Omental fat pad (tissue), 4 donors: Measurements from ENCODE around the gene METTL17. TPM values are rescaled to one million over a fixed set of nuclear protein-coding genes. Genes with fewer than 3 reads are reported as not detected.

Experiments used
- ATAC-seq: fragments of 150-250 bp; one replicate; pipeline ENCODE4 v1.9.1; 2016; ENCODE audit warnings: mild to moderate bottlenecking, moderate library complexity; ENCODE audit not compliant: low FRiP score
- DNase-seq: peaks from one replicate; pipeline ENCODE4 v3.0.0-alpha.2; 2019; ENCODE audit warnings: low spot score
- CTCF ChIP-seq, 3 donors: fragments of 450-650 bp; IDR thresholded peaks; one replicate each; pipeline ENCODE4 v1.5.1; 2016 to 2017; ENCODE audit warnings: antibody characterized with exemption in 3 of 3, mild to moderate bottlenecking in 3 of 3, moderate library complexity in 2 of 3
- small RNA-seq: library from RNA; depleted of rRNA; stranded (forward); fragments of <200 nt; gene quantifications from one replicate; pipeline ENCODE3, GENCODE V24; 2016
- total RNA-seq, 4 donors: library from RNA; depleted of rRNA; stranded (reverse); fragments of >200 nt; gene quantifications; one replicate each; pipeline ENCODE4 v1.1.0, GENCODE V29; 2016

The METTL17 gene
- total RNA-seq, 4 donors from 2014 or later = 36.8 to 89.7 (median 51.3) TPM

GRCh38 chr14:21041676-21042433 is 52.1 kb downstream of the METTL17 start, which contains the start of gene RNASE7:
Gene RNASE7, plus strand, starts transcription at chr14:21042362. Its CDS starts 631 bp downstream, at chr14:21042993.
- no peak for ATAC-seq
- no peak for DNase-seq
- TF ChIP-seq CTCF (IDR thresholded peaks at IDR 0.05) = no peak

- ATAC-seq = no peak
Measured at GRCh38 chr14:21042918-21043317, 53.1 kb downstream of the METTL17 start.

GRCh38 chr14:21043387-21043973 is 53.7 kb downstream of the METTL17 start:
- no peak for DNase-seq
- no peak for TF ChIP-seq CTCF (IDR thresholded peaks at IDR 0.05)
- no peak for ATAC-seq

More at GRCh38 chr14:21042918-21043317, 53.1 kb downstream of the METTL17 start:
- TF ChIP-seq CTCF (IDR thresholded peaks at IDR 0.05) = no peak
- DNase-seq = no peak

GRCh38 chr14:21043974-21044618 is 54.3 kb downstream of the METTL17 start:
- DNase-seq (no peak), ATAC-seq (no peak)
- no peak for TF ChIP-seq CTCF (IDR thresholded peaks at IDR 0.05)

Small RNAs within 50 kb of the gene (small RNA-seq; reads per million reads assigned to genes)
- not detected for gene RN7SL189P

Other genes starting within 250 kb of the METTL17 start
- gene EDDM3A, start 244.1 kb upstream of the METTL17 start, total RNA-seq = not detected
- not detected for gene EDDM3B, start 221.6 kb upstream of the METTL17 start, total RNA-seq
- 10 to 100 TPM; 18.0 to 48.5 (median 30.1) TPM for gene RNASE6, start 208.7 kb upstream of the METTL17 start, total RNA-seq
- gene RNASE1, start 187.1 kb upstream of the METTL17 start, total RNA-seq = 1,000 to 10,000 TPM in 3 of 4 donors, 100 to 1,000 TPM in 1; 999 to 1,585 (median 1,253) TPM
- not detected for gene RNASE3, start 98.6 kb upstream of the METTL17 start, total RNA-seq
- gene RNASE2, start 34.5 kb upstream of the METTL17 start, total RNA-seq = 1 to 10 TPM; 2.5 to 8.2 (median 5.5) TPM
- gene SLC39A2, start 9.3 kb downstream of the METTL17 start, total RNA-seq = not detected
- gene NDRG2, start 35.1 kb downstream of the METTL17 start, total RNA-seq = 100 to 1,000 TPM; 169 to 444 (median 218) TPM
- not detected for gene TPPP2, start 40.2 kb downstream of the METTL17 start, total RNA-seq
- gene RNASE13, start 44.8 kb downstream of the METTL17 start, total RNA-seq = not detected
- not detected for gene RNASE7, start 52.4 kb downstream of the METTL17 start, total RNA-seq
- not detected for gene RNASE8, start 67.8 kb downstream of the METTL17 start, total RNA-seq
- gene ARHGEF40, start 80.3 kb downstream of the METTL17 start, total RNA-seq = 10 to 100 TPM; 30.0 to 91.3 (median 40.6) TPM
- gene ZNF219, start 108.7 kb downstream of the METTL17 start, total RNA-seq = 10 to 100 TPM; 19.2 to 56.3 (median 38.1) TPM
- 1 to 10 TPM in 1 of 4 donors, under 1 TPM in 1, not detected in 2; 0.75 to 2.4 TPM for gene TMEM253, start 111.1 kb downstream of the METTL17 start, total RNA-seq
- under 1 TPM in 1 of 4 donors, not detected in 3; 0.09 TPM for gene OR5AU1, start 166.1 kb downstream of the METTL17 start, total RNA-seq